Spleen (tissue), 7 donors: ENCODE data around the gene PKD1L1.

Experiments
- CTCF ChIP-seq, 11 experiments: fragments of 200-600 bp in 7 of 11; fragments of 450-650 bp in 4 of 11; sonication (generic) in 4 of 11; IDR thresholded peaks in 8 of 11; conservative IDR thresholded peaks in 3 of 11; 1 replicate in 7 of 11; 2 replicates in 4 of 11; pipeline versions ENCODE4 v1.4.0 to v1.8.0; 2016 to 2021; ENCODE audit warnings: antibody characterized with exemption in 11 of 11, inconsistent platforms in 4 of 11, mild to moderate bottlenecking in 1 of 11
- POLR2A ChIP-seq, 3 donors: fragments of 450-650 bp; IDR thresholded peaks; one replicate each; pipeline ENCODE4 v1.5.1; 2017; ENCODE audit warnings: antibody characterized with exemption in 3 of 3, mild to moderate bottlenecking in 1 of 3
- POLR2AphosphoS5 ChIP-seq, 3 donors: sonication (generic); formaldehyde crosslinking; IDR thresholded peaks; one replicate each; pipeline ENCODE4 v1.5.1; 2017; ENCODE audit warnings: antibody characterized with exemption in 3 of 3
- donor health status: DM: no; HTN: no; CAD: no; lungs with moderate emphysema.
- donor health status: DM: no; HTN: no; CAD: no.
- donor health status: DM: no; HTN: no; CAD: no.

GRCh38 chr7:47755248-47755647 lies 193.0 kb downstream of the PKD1L1 start:
- TF ChIP-seq CTCF (IDR thresholded peaks at IDR 0.05 in 8 of 11, conservative IDR thresholded peaks at IDR 0.05 in 3 of 11) (no peak), POLR2A (IDR thresholded peaks at IDR 0.05) (no peak), POLR2AphosphoS5 (IDR thresholded peaks at IDR 0.05) (no peak)
